IPS DF 19.7 (cell line): ENCODE data around the gene ZBTB5.
"Not testable (repeated sequence)": the region's sequence is repeated elsewhere in the genome, so short reads cannot be mapped to it uniquely, and the experiment has no call there.

Source experiments
- DNase-seq: peaks from one replicate; pipeline ENCODE4 v3.0.0-alpha.2; 2013; ENCODE audit warnings: low read depth, low spot score

ZBTB5 gene

DNA sequence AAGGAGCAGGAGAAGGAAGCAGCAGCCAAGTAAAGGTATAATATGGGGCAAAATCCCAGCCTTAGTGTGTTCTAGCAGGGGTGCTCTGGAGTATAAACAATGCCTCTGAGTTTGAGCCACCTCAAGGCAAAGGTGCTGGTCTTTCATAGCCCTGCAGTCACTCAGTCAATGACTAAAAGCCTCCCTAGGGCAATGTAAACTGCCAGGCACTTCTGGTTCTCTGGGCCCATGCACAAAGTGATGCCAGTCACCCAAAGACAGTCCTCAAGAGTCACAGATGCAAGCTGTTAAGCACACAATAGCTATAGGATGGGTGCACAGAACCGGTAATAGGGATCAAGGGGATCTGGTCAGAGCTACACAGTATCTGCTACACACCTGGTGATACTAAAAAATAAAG lies 12.6 kb downstream of the ZBTB5 start:
- DNase-seq = no peak

- DNase-seq = no peak
Observed at GRCh38 chr9:37451628-37452027, 13.6 kb downstream of the ZBTB5 start.

DNA sequence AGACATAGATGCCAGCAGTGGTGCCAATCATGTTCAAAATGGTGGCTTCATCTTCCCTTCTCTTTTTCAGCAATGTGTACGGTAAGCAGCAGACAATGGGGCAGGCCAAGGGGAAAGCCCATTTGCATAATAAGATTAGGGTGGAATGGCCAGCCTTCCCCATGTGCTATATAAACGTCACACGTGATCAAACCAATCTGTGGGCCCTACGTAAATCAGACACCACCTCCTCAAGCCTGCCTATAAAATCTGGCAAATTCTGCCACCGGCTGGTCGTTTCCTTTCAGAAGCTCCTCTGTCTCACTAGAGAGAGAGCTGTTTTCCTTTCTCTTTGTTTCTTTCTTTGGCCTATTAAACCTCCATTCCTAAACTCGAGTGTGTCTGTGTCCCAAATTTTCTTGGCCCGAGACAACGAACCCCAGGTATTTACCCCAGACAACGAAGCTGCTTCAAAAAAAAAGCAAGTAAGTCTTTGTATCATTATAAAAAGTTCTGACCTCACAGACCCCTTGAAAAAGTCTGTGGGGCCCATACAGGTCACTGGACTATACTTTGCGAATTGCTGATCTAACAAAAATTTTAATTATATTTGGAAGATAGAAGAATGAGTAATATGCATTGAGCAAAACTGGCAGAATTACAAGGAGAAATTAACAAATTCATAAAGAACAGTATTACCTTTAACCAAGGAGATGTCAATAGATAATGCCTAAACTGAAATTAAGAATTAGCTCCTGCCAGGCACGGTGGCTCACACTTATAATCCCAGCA lies 15.2 kb downstream of the ZBTB5 start:
- DNase-seq = no peak

- no peak for DNase-seq
Observed at GRCh38 chr9:37447111-37447510, 18.1 kb downstream of the ZBTB5 start.

DNA sequence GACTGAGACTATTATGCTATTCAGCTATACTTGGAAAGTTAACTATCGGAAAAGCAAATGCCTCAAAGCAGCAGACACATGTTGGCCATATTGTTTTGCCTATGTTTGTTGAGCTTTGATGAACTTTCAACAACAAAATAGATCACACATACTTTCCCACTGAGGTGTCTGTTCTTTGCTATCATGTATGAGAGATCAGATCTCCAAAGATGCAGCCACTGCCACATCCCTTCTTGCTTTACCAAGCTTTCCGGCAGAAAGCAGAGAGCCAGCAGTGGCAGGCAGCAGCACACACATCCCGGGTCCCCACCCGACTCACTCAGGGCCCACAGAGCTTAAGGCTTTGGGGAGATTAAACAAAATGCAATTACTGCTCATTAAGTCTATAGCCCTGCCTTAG lies 18.8 kb downstream of the ZBTB5 start:
- DNase-seq = no peak

- no peak for DNase-seq
Observed at GRCh38 chr9:37445832-37446231, 19.4 kb downstream of the ZBTB5 start.

DNA sequence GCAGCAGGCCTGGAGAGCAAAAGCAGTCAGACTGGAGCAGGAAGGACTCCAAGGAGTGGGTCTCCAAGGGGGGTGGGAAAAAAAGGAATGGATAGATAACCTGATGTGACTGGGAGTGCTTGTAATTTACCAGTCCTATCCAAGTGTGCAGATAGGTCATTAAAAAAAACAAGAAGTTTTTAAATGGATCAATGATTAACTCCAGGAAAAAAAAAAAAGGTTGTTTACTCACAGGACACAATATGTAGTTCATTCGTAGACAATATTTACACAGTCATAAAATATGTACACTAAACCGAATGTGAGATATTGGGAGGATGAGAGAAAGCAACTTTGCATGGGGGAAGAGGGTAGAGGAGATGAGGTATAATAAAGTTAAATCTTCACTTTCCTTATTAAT lies 20.4 kb downstream of the ZBTB5 start:
- no peak for DNase-seq

GRCh38 chr9:37443566-37443965 lies 21.7 kb downstream of the ZBTB5 start:
- no peak for DNase-seq

GRCh38 chr9:37442556-37442955 lies 22.7 kb downstream of the ZBTB5 start:
- no peak for DNase-seq

DNA sequence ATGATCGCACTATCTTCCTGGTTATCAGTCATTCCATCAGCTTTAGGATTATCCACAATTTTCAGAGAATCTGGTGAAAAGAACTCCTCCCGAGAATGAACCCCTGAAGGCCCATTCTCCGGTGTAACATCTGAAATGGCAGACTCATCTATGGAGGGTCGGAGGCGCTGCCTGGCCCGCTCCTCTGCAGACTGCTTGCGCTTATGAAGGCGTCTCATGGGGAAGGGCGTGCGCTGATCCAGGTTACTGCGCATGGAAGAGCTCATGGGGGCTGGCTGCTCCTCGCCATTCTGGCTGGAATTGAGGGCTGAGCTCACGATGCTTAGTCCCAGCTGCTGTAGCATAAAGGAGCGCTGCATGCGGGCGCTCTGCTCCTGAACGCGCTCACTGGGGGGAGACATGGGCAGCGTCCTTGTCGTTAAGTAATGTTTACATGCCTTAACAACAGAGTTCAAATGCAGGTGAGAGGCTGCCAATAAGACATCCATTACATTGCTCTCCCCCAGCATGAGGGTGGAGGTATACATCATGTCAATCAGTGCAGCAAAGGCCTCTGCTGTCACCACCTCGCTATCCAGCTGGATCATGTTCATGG lies 23.4 kb downstream of the ZBTB5 start:
- no peak for DNase-seq

GRCh38 chr9:37438359-37438758 lies 26.9 kb downstream of the ZBTB5 start:
- DNase-seq = no peak

- no peak for DNase-seq
Observed at GRCh38 chr9:37437621-37438020, 27.6 kb downstream of the ZBTB5 start.

GRCh38 chr9:37437010-37437409 lies 28.2 kb downstream of the ZBTB5 start:
- DNase-seq = no peak

- DNase-seq = no peak
Observed at GRCh38 chr9:37436540-37436939, 28.7 kb downstream of the ZBTB5 start.

- no peak for DNase-seq
Observed at GRCh38 chr9:37433867-37434371, 31.3 kb downstream of the ZBTB5 start.

- DNase-seq = no peak
Observed at GRCh38 chr9:37432020-37432419, 33.2 kb downstream of the ZBTB5 start.

DNA sequence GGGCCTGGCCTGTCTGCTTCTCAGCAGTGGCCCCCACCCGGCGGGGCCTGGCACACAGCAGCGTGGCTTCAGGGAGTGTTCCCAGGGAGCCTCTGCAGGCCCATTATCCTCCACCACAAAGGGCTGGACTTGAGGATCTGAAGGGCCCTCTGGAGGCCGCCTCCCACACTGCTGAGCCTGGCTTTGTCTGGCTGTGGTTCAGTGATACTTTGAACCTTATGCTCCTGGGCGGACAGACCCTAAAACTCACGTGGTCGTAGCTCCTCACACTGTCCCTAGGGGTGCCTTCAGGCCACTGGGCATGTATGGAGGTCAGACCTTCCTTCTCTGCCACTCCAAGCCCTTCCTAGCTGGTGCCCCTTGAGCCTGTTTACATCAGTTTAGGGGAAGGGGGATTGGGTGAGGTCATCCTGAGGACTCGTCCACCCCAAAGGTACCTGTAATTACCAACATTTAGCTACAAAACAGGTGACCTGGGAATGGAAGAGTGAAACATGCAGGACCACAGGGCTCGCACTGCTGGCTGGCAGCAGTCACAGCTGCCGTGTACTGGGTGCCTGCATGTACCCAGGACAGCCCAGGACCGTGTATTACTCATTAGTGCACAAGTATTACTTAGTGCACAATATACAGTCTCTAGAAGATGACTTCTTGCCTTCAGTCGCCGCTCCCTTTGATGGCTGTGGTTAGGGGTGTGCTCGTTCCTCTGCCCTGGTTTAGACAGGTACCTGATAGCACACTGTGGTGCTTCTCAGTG lies 34.2 kb downstream of the ZBTB5 start:
- DNase-seq = no peak

GRCh38 chr9:37429441-37430285 lies 35.6 kb downstream of the ZBTB5 start:
- DNase-seq = no peak

GRCh38 chr9:37428345-37428744 lies 36.9 kb downstream of the ZBTB5 start:
- DNase-seq = no peak

DNA sequence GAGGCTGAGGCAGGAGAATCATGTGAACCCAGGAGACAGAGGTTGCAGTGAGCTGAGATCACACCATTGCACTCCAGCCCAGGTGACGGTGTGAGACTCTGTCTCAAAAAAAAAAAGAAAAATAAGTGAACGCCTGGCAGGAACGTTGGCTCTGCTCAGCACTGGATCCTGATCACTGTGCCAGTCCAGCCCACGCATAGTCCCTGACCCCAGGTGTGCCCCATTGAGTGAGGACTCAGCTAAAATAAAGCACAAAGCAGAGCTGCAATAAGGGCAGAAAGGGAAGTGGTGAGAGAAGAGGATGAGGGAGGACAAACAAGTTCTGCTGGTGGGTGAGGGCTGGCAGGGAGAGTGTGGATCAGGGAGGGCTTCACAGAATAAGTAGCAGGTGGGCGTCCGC lies 38.4 kb downstream of the ZBTB5 start:
- DNase-seq = no peak

GRCh38 chr9:37426431-37426830 lies 38.8 kb downstream of the ZBTB5 start:
- DNase-seq = not testable (repeated sequence)

- DNase-seq = no peak
Observed at GRCh38 chr9:37425298-37425752, 39.9 kb downstream of the ZBTB5 start.
